GM20431 (cell line): ENCODE data around the gene LRP8.

Source experiments
- in situ Hi-C: fragments of 300-500 bp; cut with MseI, MboI; formaldehyde crosslinking; loops from one replicate; pipeline ENCODE4 v1.15.0; 2020; ENCODE audit warnings: low sequenced_read_pairs; ENCODE audit not compliant: unreplicated experiment

LRP8 gene

DNA sequence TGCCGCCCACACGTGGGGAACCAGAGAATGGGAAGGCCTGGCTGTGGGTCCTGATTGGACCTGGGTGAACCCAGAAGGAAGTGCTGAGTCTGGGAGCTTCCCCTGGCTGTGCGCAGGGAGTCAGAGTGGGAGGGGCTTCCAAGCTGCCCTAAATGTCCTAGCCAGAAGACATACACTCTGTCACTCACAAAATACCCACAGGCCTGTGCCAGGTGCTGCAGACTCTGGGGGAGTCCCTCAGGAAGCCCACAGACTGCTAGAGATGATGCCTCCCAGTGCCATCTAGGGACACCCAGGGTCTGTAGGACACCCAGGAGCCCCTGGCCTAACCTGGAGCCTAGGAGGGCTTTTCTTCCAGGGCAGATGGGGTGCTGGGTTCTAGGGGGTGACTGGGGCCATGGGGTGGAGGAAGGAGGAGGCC is 33.7 kb upstream of the LRP8 start:
- in situ Hi-C loops = no loop called here

DNA sequence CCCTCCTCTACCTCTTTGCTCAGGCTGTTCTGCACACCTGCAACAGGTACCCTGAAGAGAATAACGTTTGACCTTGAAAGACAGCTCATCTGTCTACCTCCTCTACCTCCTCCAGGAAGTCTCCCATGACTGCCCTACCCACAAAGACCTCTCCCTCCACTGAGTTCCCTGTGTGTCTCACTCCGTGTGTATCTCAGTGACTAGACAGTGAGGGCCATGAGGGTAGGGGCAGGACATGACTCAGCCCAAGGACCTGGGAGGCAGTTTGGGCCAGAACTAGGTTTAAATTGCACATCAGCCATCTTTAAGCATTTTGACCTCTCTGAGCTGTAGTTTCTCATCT is 32.0 kb upstream of the LRP8 start:
- in situ Hi-C loops = no loop called here

DNA sequence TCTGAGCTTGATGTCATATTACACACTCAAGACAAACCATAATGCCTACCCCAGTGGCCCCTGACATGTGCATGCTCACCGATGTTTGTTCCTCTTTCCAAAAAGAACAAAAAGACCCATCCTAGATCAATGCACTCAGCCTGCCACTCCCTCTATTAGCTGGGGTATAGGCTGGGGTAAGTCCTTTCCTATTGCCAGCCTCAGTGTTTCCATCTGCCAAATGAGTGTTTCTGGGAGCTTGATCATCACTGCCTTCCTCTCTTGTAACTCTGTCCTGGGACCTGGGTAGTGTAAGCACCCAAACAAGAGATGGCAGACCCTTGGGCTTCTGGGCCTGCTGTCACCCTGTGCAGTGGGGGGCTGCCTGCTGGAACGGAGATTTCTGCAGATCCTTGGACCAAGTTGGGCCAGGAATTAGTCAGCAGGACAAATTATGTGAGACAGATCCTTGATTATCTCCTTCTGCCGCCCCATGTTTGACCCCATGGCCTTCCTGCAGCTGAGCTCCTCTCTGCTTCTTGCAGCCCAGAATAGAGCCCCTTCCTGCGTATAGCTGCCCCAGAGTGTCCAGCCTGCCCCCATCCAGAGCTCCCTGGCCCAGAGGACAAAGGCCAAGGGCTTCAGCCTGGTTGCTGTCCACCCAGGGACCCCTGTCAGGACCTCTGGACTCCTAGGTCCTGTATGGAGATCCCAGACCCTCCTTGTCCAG is 31.5 kb upstream of the LRP8 start:
- in situ Hi-C loops = no loop called here

DNA sequence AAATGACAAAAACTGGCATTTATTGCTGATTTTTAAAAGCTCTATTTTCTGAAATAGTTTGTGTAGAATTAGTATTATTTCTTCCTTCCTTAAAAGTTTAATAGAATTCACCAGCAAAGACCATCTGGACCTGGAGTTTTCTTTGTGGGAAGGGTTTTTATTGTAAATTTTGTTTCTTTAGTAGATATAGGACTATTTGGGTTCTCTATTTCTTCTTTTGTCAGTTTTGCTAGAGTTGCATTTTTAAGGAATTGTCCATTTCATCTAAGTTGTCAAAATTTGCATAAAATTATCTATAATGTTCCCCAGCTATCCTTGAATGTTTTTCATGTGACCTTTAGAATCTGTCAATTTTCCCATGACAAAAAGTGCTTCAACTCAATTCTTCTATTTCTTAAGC is 28.8 kb upstream of the LRP8 start:
- in situ Hi-C loops = no loop called here

DNA sequence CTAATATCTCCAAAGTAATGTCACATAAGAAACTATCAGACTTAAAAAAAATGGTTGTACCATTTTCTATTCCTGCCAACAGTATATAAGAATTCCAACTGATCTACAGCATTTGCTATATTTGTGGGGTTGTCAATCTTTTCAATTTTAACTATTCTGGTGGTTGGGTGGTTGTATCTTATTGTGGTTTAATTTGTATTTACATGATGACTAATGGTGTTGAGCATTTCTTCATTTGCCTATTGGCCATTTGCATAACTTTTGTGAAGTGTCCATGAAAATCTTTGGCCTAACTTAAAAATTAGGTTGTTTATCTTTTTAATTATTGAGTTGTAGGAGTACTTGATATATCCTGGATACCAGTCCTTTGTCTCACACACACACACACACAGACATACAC is 26.2 kb upstream of the LRP8 start:
- in situ Hi-C loops = no loop called here

DNA sequence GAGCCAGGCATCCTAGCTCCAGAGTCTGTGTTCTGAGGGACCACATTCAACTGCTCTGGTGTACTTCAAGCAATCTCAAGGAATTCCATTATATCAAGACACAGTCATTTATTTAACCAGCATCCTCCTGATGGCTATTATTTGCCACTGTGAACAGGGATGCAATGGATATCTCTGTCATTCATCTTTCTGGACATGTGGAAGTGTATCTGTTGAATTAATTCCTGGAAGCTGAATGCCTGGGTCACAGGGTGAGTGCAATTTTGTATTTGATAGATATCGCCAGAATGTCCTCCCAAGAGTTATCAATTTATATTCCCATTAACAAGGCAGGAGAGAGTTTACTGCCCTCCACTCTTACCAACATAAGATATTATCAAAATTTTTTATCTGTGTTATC is 24.7 kb upstream of the LRP8 start:
- in situ Hi-C loops = no loop called here

- in situ Hi-C loops = no loop called here
Measured at GRCh38 chr1:53350853-53351767, 23.2 kb upstream of the LRP8 start.

- in situ Hi-C loops = no loop called here
Measured at GRCh38 chr1:53349968-53350852, 22.3 kb upstream of the LRP8 start.

- in situ Hi-C loops = no loop called here
Measured at GRCh38 chr1:53349369-53349835, 21.5 kb upstream of the LRP8 start.

GRCh38 chr1:53348486-53349368 is 20.9 kb upstream of the LRP8 start:
- in situ Hi-C loops = no loop called here

- in situ Hi-C loops = no loop called here
Measured at GRCh38 chr1:53346814-53347176, 18.9 kb upstream of the LRP8 start.

DNA sequence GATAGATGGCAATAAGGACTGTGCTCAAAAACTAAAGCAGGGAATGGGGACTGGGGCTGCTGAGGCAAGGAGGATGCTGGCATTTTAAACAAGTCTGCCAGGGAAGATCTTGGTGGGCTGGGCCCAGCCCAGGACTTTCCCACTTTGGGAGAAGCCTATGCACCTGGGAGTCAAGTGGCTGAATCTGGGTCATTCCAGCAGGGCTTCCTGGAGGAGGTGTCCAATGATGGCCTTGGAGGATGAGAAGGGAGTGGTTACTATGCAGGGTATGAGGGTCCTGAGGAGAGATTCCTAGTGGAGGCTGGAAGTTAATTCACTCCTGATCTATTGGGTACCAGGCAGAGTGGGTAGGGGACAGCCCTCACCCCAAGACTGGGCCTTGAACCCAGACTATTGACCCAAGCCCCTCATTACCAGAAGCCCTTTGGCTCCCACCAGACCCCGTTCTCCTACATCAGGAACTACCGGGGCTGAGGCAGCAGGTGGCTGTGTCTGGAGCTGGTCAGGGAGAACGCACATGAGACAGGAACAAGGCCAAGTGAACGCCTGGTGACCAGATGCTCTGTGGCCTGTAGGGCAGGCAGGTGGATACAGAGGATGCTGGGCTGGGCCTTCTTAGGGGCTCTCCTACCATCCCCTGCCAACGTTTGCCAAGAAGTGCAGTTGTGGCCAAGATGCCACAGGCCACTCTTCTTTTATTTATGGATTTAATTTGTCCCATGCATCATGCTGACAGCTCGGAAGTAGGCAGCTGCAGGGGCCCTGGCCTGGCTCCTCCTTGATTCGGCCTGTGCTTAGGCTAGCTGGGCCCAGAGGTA is 18.3 kb upstream of the LRP8 start:
- in situ Hi-C loops = no loop called here

DNA sequence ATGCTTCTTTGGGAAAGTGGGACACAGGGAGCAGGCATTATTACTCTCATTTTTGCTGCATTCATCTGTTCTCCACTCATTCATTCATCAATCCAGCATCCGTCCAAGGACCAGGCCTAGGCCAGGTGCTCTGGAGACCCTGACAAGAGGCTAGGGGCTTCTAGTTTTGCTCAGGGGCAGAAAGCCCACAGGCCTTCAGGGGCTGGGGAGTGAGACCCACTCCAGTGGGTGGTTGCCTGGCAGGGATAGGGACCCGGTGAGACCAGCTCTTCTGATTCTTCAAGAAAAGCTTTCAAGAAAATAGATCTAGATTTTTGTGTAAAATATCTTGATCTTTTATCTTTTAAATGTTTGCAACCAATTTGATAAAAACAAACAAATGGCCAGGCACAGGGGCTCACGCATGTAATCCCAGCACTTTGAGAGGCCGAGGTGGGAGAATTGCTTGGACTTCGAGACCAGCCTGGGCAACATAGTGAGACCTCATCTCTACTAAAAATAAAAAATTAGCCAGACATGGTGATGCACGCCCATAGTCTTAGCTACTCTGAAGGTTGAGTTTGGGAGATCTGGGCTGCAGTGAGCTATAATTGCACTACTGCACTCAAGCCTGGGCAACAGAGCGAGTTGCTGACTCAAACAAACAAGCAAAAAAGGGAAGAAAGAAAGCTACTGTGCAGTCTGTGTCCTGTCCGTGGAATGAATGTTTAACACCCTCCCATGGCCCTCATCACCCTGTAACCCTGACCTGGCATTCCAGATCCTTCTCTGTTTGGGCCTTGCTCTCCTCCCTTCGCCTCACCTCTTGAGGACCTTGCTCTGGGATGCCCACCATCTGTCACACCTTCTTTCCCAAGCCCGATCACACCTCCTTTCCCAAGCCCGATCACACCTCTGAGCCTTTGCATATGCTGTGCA is 17.3 kb upstream of the LRP8 start:
- in situ Hi-C loops = no loop called here

GRCh38 chr1:53343831-53344668 is 16.2 kb upstream of the LRP8 start:
- in situ Hi-C loops = no loop called here

- in situ Hi-C loops = no loop called here
Measured at GRCh38 chr1:53342735-53343470, 15.0 kb upstream of the LRP8 start.

GRCh38 chr1:53341961-53342707 is 14.3 kb upstream of the LRP8 start:
- in situ Hi-C loops = no loop called here
